IPS-18a (cell line): ENCODE results near the gene KRTAP7-1.

Source experiments
- H3K27ac ChIP-seq: one replicate; pipeline ENCODE4 v1.5.1; 2013; ENCODE audit warnings: low read length
- H3K27me3 ChIP-seq: one replicate; pipeline ENCODE4 v1.6.1; 2013; ENCODE audit warnings: mild to moderate bottlenecking, low read length; ENCODE audit not compliant: control insufficient read depth, insufficient read depth
- H3K36me3 ChIP-seq: one replicate; pipeline ENCODE4 v1.6.1; 2013; ENCODE audit warnings: low read depth, low read length; ENCODE audit not compliant: control insufficient read depth
- H3K4me1 ChIP-seq: one replicate; pipeline ENCODE4 v1.6.1; 2013; ENCODE audit warnings: low read depth, low read length; ENCODE audit not compliant: control insufficient read depth
- H3K4me3 ChIP-seq: one replicate; pipeline ENCODE4 v1.5.1; 2013; ENCODE audit warnings: low read length
- H3K9ac ChIP-seq: one replicate; pipeline ENCODE4 v1.6.1; 2013; ENCODE audit warnings: mild to moderate bottlenecking, low read length, moderate library complexity
- H3K9me3 ChIP-seq: one replicate; pipeline ENCODE4 v1.6.1; 2013; ENCODE audit warnings: low read depth, low read length; ENCODE audit not compliant: control insufficient read depth

The KRTAP7-1 gene

GRCh38 chr21:30779249-30779648, 50.3 kb downstream of the KRTAP7-1 start:
- Histone ChIP-seq H3K9ac (no peak overlapping the region), H3K4me1 (no peaks in the 10 kb centered on the region), H3K36me3 (no peaks in the 10 kb centered on the region), H3K27ac (no peak overlapping the region), H3K9me3 (no peaks in the 10 kb centered on the region), H3K27me3 (no peaks in the 10 kb centered on the region), H3K4me3 (no peak overlapping the region)
